A549 (cell line): ENCODE measurements around the gene PER1. TPM values are rescaled to one million over a fixed set of nuclear protein-coding genes. Genes with fewer than 3 reads are reported as not detected.

Source experiments
- ATAC-seq, 2 experiments: fragments of 200-7000 bp in 1 of 2; fragments of >200 bp in 1 of 2; cut with Nextera tagmentation in 1 of 2; cut with Tn5 transposase in 1 of 2; 3 replicates each; pipeline versions ENCODE4 v1.8.0 to v1.9.1; 2018 to 2020; ENCODE audit warnings: mild to moderate bottlenecking in 1 of 2, moderate library complexity in 1 of 2
- CTCF ChIA-PET: fragments of 300-600 bp; sonication (Branson Sonifier 250); formaldehyde crosslinking; extraction: SDS; loops from one replicate; lab custom pipeline; 2021; ENCODE audit warnings: antibody characterized with exemption, inconsistent platforms; lab: Yijun Ruan, JAX
- POLR2A ChIA-PET: fragments of 350-600 bp; formaldehyde crosslinking; extraction: SDS; loops from one replicate; lab custom pipeline; 2021; ENCODE audit warnings: antibody characterized with exemption, inconsistent platforms; lab: Yijun Ruan, JAX
- DNase-seq, 2 experiments: peaks; one replicate each; pipeline versions ENCODE4 v3.0.0 to v3.0.0-alpha.2; 2011 to 2016; ENCODE audit warnings: low read depth in 1 of 2, low spot score in 1 of 2
- FAIRE-seq: peaks from 2 replicates; lab custom pipeline; 2011; peaks lifted over from hg19 to GRCh38; lab: Jason Lieb, UNC
- H3K27ac ChIP-seq, 2 experiments: fragments of >200 bp; sonication (Bioruptor Twin); formaldehyde crosslinking; 3 replicates each; pipeline ENCODE4 v1.5.1; 2016 to 2017
- H3K4me1 ChIP-seq: fragments of >200 bp; sonication (Bioruptor Twin); formaldehyde crosslinking; 3 replicates; pipeline ENCODE4 v1.6.1; 2016
- H3K4me2 ChIP-seq: fragments of >200 bp; sonication (Bioruptor Twin); formaldehyde crosslinking; 3 replicates; pipeline ENCODE4 v1.6.1; 2016
- H3K4me3 ChIP-seq: fragments of >200 bp; sonication (Bioruptor Twin); formaldehyde crosslinking; 3 replicates; pipeline ENCODE4 v1.5.1; 2016
- H3K9me3 ChIP-seq: fragments of >200 bp; sonication (Bioruptor Twin); formaldehyde crosslinking; 3 replicates; pipeline ENCODE4 v1.6.1; 2016
- CEBPB ChIP-seq, 2 experiments: fragments of >200 bp in 1 of 2; sonication (Bioruptor Twin) in 1 of 2; formaldehyde crosslinking in 1 of 2; IDR thresholded peaks; 2 replicates each; pipeline ENCODE4 v1.6.1; 2012 to 2016
- CHD4 ChIP-seq: fragments of 200-600 bp; sonication (generic); IDR thresholded peaks from 2 replicates; pipeline ENCODE4 v1.6.1; 2016; ENCODE audit warnings: antibody characterized with exemption, mild to moderate bottlenecking, borderline replicate concordance
- EP300 ChIP-seq, 2 experiments: fragments of >200 bp; sonication (Bioruptor Twin); formaldehyde crosslinking; IDR thresholded peaks; 2 replicates in 1 of 2; 3 replicates in 1 of 2; pipeline ENCODE4 v1.6.1; 2016 to 2017
- FOSB ChIP-seq: fragments of 250-450 bp; sonication (Bioruptor Pico); IDR thresholded peaks from 2 replicates; pipeline ENCODE4 v1.5.0; 2020; ENCODE audit warnings: mild to moderate bottlenecking, moderate library complexity
- FOSL2 ChIP-seq, 2 experiments: fragments of 450-650 bp in 1 of 2; fragments of >200 bp in 1 of 2; sonication (Bioruptor Twin) in 1 of 2; formaldehyde crosslinking; IDR thresholded peaks; 2 replicates each; pipeline versions ENCODE4 v1.5.0 to v1.6.1; 2016 to 2020; ENCODE audit warnings: mild to moderate bottlenecking in 1 of 2, moderate library complexity in 1 of 2
- FOXS1 ChIP-seq: fragments of 250-450 bp; sonication (Bioruptor Pico); IDR thresholded peaks from 2 replicates; pipeline ENCODE4 v1.5.0; 2020; ENCODE audit warnings: mild to moderate bottlenecking, moderate library complexity
- GATA3 ChIP-seq: IDR thresholded peaks from 2 replicates; pipeline ENCODE4 v1.6.1; 2012; ENCODE audit warnings: borderline replicate concordance
- HDAC2 ChIP-seq: fragments of 200-600 bp; sonication (generic); IDR thresholded peaks from 2 replicates; pipeline ENCODE4 v1.6.1; 2016
- HOXB5 ChIP-seq: fragments of 250-450 bp; sonication (Bioruptor Pico); IDR thresholded peaks from 2 replicates; pipeline ENCODE4 v1.5.0; 2020; ENCODE audit warnings: mild to moderate bottlenecking, moderate library complexity
- JUN ChIP-seq, 2 experiments: fragments of >200 bp; sonication (Bioruptor Twin); formaldehyde crosslinking; IDR thresholded peaks; 2 replicates in 1 of 2; 3 replicates in 1 of 2; pipeline ENCODE4 v1.6.1; 2016 to 2017
- JUNB ChIP-seq: fragments of >200 bp; sonication (Bioruptor Twin); formaldehyde crosslinking; IDR thresholded peaks from 2 replicates; pipeline ENCODE4 v1.6.1; 2016
- KDM5A ChIP-seq: fragments of 200-600 bp; sonication (generic); IDR thresholded peaks from 2 replicates; pipeline ENCODE4 v1.6.1; 2016; ENCODE audit warnings: antibody characterized with exemption, mild to moderate bottlenecking
- NR3C1 ChIP-seq: fragments of >200 bp; sonication (Bioruptor Twin); formaldehyde crosslinking; IDR thresholded peaks from 3 replicates; pipeline ENCODE4 v1.6.1; 2017
- PHF8 ChIP-seq: fragments of 200-600 bp; sonication (generic); IDR thresholded peaks from 2 replicates; pipeline ENCODE4 v1.6.1; 2016; ENCODE audit warnings: low read depth, mild to moderate bottlenecking, antibody characterized with exemption, moderate library complexity, borderline replicate concordance
- POLR2A ChIP-seq: IDR thresholded peaks from 2 replicates; pipeline ENCODE4 v1.6.1; 2012; ENCODE audit warnings: mild to moderate bottlenecking, low read length
- POLR2AphosphoS2 ChIP-seq: conservative IDR thresholded peaks from 2 replicates; pipeline ENCODE4 v1.6.1; 2012; ENCODE audit warnings: low read length, improper control_type of control experiment, inconsistent platforms
- RAD21 ChIP-seq, 2 experiments: fragments of >200 bp in 1 of 2; sonication (Bioruptor Twin) in 1 of 2; formaldehyde crosslinking in 1 of 2; IDR thresholded peaks in 1 of 2; conservative IDR thresholded peaks in 1 of 2; 2 replicates in 1 of 2; 3 replicates in 1 of 2; pipeline ENCODE4 v1.6.1; 2012 to 2018; ENCODE audit warnings: inconsistent platforms in 1 of 2
- RARB ChIP-seq: fragments of 250-450 bp; sonication (Bioruptor Pico); IDR thresholded peaks from 2 replicates; pipeline ENCODE4 v1.8.0; 2021; ENCODE audit warnings: mild to moderate bottlenecking, moderate library complexity
- RCOR1 ChIP-seq: fragments of 150-350 bp; IDR thresholded peaks from 2 replicates; pipeline ENCODE4 v1.6.1; 2014; ENCODE audit warnings: antibody characterized with exemption, low read length, low read depth
- RFX5 ChIP-seq: fragments of 450-650 bp; IDR thresholded peaks from 2 replicates; pipeline ENCODE4 v1.7.1; 2014; ENCODE audit warnings: antibody characterized with exemption, mild to moderate bottlenecking, moderate library complexity
- SMC3 ChIP-seq: fragments of >200 bp; sonication (Bioruptor Twin); formaldehyde crosslinking; IDR thresholded peaks from 3 replicates; pipeline ENCODE4 v1.6.1; 2018; ENCODE audit warnings: inconsistent platforms
- SREBF2 ChIP-seq: fragments of 450-650 bp; IDR thresholded peaks from 2 replicates; pipeline ENCODE4 v1.6.1; 2014; ENCODE audit warnings: mild to moderate bottlenecking, moderate library complexity
- TFCP2L1 ChIP-seq: fragments of 250-450 bp; sonication (Bioruptor Pico); IDR thresholded peaks from 2 replicates; pipeline ENCODE4 v1.5.0; 2021; ENCODE audit warnings: mild to moderate bottlenecking
- TP53 ChIP-seq: fragments of 250-450 bp; sonication (Bioruptor Pico); IDR thresholded peaks from 2 replicates; pipeline ENCODE4 v1.5.0; 2021; ENCODE audit warnings: mild to moderate bottlenecking, moderate library complexity
- ZC3H11A ChIP-seq: fragments of 450-650 bp; IDR thresholded peaks from 2 replicates; pipeline ENCODE4 v1.6.1; 2014; ENCODE audit warnings: antibody characterized with exemption, mild to moderate bottlenecking
- ZNF302 ChIP-seq: fragments of 250-450 bp; sonication (Bioruptor Pico); IDR thresholded peaks from 2 replicates; pipeline ENCODE4 v1.9.0; 2021; ENCODE audit warnings: inconsistent platforms, mild to moderate bottlenecking, moderate library complexity
- ZSCAN20 ChIP-seq: fragments of 250-450 bp; sonication (Bioruptor Pico); IDR thresholded peaks from 2 replicates; pipeline ENCODE4 v1.8.0; 2022; ENCODE audit warnings: mild to moderate bottlenecking, moderate library complexity
- WGBS: methylation state at CpG from one replicate; pipeline ENCODE4 v1.1.6; 2017; ENCODE audit errors: missing lambda C conversion rate; 5-methylcytosine and 5-hydroxymethylcytosine counted together
- polyA plus RNA-seq, 4 experiments: library from polyadenylated mRNA; depleted of rRNA in 3 of 4; stranded (reverse); fragments of >200 nt; fragmentation: RNase III in 1 of 4; extraction: RNeasy Plus Mini Kit Qiagen cat#74134 plus additional on column Dnase treatment in 1 of 4; gene quantifications; 2 replicates in 3 of 4; 3 replicates in 1 of 4; pipeline ENCODE4 v1.2.3, GENCODE V29; 2011 to 2017
- TF ChIP-seq, protein P1 (sequence below): fragments of 450-650 bp; IDR thresholded peaks from 2 replicates; pipeline ENCODE4 v1.6.1; 2014; ENCODE audit warnings: antibody characterized with exemption
- TF ChIP-seq, protein P2 (sequence below): fragments of 200-600 bp; sonication (generic); IDR thresholded peaks from 2 replicates; pipeline ENCODE4 v1.6.1; 2016; ENCODE audit warnings: antibody characterized with exemption, mild to moderate bottlenecking, moderate library complexity
- TF ChIP-seq, protein P3 (sequence below): IDR thresholded peaks from 2 replicates; pipeline ENCODE4 v1.6.1; 2012; ENCODE audit warnings: low read depth, borderline replicate concordance
- TF ChIP-seq, protein P4 (sequence below): fragments of >200 bp; sonication (Bioruptor Twin); formaldehyde crosslinking; IDR thresholded peaks from 2 replicates; pipeline ENCODE4 v1.6.1; 2016

The PER1 gene
- polyA plus RNA-seq, 2 of the 4 experiments (the other 2 are of a cell fraction) = 5.5 to 8.7 TPM

DNA sequence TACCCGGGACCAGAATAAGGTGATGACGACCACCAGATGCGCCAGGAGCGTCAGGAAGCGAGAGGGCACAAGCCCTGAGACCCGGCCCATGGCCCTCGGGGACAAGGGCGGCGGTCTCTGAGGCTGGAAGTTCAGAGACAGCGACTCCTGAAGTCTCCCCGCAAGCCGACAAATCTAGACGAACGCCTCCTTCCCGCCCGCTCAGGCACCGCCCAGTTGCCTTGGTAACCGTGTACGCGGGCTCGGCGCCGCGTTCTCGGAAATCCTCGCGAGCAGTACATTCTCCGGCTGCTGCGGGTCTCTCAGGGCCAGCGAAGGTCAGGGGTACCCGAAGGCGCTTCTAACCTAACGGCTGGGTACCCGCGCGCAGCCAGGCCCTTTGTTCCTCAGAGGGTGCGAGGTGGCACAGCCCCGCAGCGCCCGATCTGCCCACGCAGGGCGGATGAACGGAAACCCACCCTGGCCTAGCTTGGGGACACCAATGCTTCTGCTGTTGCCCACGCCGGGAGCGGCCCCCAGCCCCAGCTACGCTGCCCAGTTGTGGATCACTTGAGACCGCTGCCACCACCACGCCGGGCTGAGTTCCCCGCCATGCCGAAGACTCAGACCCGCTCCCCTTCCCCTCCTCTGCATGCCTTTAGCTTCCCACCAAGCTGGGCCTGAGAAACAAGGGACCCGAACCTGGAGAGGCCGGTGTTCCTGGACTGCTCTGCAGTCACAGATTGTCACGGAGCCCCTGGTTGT, 24.2 kb upstream of the PER1 start, which contains the start of gene TMEM107 (continued):
- TF ChIP-seq ZC3H11A = no peak
- no peak for TF ChIP-seq CHD4
- no peak for TF ChIP-seq ZNF302 (CRISPR knock-in tag)
- TF ChIP-seq RCOR1 = no peak
- TF ChIP-seq, protein P1, sequence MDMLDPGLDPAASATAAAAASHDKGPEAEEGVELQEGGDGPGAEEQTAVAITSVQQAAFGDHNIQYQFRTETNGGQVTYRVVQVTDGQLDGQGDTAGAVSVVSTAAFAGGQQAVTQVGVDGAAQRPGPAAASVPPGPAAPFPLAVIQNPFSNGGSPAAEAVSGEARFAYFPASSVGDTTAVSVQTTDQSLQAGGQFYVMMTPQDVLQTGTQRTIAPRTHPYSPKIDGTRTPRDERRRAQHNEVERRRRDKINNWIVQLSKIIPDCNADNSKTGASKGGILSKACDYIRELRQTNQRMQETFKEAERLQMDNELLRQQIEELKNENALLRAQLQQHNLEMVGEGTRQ = no peak
- no peak for TF ChIP-seq RARB (CRISPR knock-in tag)
- no peak for TF ChIP-seq HDAC2
- no peak for TF ChIP-seq HOXB5 (CRISPR knock-in tag)
- TF ChIP-seq FOSB = no peak
- peak; percentile 80 for TF ChIP-seq TFCP2L1 (CRISPR knock-in tag)
- 0 out of 2 replicates have a peak, but pooled peaks have one; percentile 54 for TF ChIP-seq RFX5
- no peak for TF ChIP-seq POLR2AphosphoS2
- no peak for TF ChIP-seq KDM5A
- TF ChIP-seq CEBPB (IDR thresholded peaks at IDR 0.05) = no peak
- no peak for TF ChIP-seq TP53 (CRISPR knock-in tag)
- no peak for TF ChIP-seq ZSCAN20 (CRISPR knock-in tag)
- TF ChIP-seq SREBF2 = no peak
- TF ChIP-seq POLR2A = peak; percentile 55; the same call in 1 of the 2 replicates
- peak; percentile 46 to 77; a peak in 3 of 5 replicates for TF ChIP-seq JUN (IDR thresholded peaks at IDR 0.05)
- TF ChIP-seq FOXS1 (CRISPR knock-in tag) = no peak
- TF ChIP-seq, protein P2, sequence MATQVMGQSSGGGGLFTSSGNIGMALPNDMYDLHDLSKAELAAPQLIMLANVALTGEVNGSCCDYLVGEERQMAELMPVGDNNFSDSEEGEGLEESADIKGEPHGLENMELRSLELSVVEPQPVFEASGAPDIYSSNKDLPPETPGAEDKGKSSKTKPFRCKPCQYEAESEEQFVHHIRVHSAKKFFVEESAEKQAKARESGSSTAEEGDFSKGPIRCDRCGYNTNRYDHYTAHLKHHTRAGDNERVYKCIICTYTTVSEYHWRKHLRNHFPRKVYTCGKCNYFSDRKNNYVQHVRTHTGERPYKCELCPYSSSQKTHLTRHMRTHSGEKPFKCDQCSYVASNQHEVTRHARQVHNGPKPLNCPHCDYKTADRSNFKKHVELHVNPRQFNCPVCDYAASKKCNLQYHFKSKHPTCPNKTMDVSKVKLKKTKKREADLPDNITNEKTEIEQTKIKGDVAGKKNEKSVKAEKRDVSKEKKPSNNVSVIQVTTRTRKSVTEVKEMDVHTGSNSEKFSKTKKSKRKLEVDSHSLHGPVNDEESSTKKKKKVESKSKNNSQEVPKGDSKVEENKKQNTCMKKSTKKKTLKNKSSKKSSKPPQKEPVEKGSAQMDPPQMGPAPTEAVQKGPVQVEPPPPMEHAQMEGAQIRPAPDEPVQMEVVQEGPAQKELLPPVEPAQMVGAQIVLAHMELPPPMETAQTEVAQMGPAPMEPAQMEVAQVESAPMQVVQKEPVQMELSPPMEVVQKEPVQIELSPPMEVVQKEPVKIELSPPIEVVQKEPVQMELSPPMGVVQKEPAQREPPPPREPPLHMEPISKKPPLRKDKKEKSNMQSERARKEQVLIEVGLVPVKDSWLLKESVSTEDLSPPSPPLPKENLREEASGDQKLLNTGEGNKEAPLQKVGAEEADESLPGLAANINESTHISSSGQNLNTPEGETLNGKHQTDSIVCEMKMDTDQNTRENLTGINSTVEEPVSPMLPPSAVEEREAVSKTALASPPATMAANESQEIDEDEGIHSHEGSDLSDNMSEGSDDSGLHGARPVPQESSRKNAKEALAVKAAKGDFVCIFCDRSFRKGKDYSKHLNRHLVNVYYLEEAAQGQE = peak; percentile 86
- TF ChIP-seq NR3C1 = no peak
- no peak for TF ChIP-seq FOSL2 (IDR thresholded peaks at IDR 0.05)
- no peak for TF ChIP-seq FOSL2 (CRISPR knock-in tag; IDR thresholded peaks at IDR 0.05)
- no peak for TF ChIP-seq EP300 (IDR thresholded peaks at IDR 0.05)
- 0 out of 2 replicates have a peak, but pooled peaks have one; percentile 27 for TF ChIP-seq PHF8
- no peak for TF ChIP-seq SMC3

DNA sequence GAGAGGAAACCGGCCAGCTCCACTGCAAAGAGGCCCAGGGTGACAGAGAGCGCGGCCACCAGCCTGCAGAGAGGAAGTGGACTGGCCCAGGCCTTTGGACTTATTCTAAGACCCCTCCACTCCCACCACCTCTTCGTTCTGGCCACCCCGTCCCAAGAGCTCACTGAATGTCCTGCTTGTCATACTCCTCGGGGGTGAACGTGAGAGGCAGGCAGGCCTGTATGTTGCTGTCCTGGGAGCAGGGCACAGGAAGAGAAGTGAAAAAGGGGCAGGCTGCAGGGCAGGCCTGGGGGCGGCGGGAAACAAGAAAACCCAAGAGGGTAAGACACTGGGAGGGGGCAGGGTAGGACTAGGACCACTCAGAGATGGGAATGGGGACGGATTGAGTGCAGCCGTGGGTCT, 23.6 kb upstream of the PER1 start:
- TF ChIP-seq, protein P3, sequence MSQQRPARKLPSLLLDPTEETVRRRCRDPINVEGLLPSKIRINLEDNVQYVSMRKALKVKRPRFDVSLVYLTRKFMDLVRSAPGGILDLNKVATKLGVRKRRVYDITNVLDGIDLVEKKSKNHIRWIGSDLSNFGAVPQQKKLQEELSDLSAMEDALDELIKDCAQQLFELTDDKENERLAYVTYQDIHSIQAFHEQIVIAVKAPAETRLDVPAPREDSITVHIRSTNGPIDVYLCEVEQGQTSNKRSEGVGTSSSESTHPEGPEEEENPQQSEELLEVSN = no peak
- no peak for TF ChIP-seq GATA3
- TF ChIP-seq, protein P4, sequence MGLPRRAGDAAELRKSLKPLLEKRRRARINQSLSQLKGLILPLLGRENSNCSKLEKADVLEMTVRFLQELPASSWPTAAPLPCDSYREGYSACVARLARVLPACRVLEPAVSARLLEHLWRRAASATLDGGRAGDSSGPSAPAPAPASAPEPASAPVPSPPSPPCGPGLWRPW = no peak
- TF ChIP-seq RAD21 (conservative IDR thresholded peaks at IDR 0.05 in 1 of 2, IDR thresholded peaks at IDR 0.05 in 1 of 2) = no peak
- TF ChIP-seq JUNB = no peak
- WGBS = 10% methylated on average over 11 of the region's 11 CpGs
- Histone ChIP-seq H3K9me3 (no peaks in the 10 kb centered on the region), H3K4me3 (peak overlapping the region; percentile 55), H3K27ac (peak overlapping the region; percentile 91 to 95), H3K4me1 (peaks cover 34% of the 10 kb centered on the region), H3K4me2 (peak overlapping the region; percentile 98)
- DNase-seq = peak in 1 of 2 experiments; percentile 39
- ChIA-PET CTCF (interaction anchor here (1.1 to 2.0 kb wide), 6 partner anchors 10 to 54 kb away, joined by 3 to 14 read pairs (median 4); no protein-coding TSS in a partner anchor), POLR2A (interaction anchor here (0.6 to 1.6 kb wide), 4 partner anchors 10 to 38 kb away, joined by 3 to 7 read pairs (median 6); partner anchors contain the start of gene BORCS6)
- peak; percentile 8 to 33 for ATAC-seq
- FAIRE-seq = no peak
